ENCODE data around the gene SLK.

DNA sequence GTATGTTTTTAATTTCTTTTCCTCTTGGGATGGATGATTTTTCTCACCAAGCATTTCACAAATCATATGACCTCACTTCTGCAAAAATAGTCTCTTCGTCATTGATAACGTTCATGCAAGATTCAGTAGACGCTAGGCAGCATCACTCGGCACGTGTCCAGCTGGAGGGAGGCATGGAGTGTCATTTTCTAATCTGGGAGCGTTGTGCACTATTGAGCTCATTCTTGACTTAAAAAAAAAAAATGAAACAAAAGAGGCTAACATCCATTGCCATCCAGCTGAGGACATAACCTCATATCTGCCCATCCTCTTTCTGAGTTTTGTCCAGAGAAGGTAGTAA lies 62.6 kb downstream of the SLK start:
- TF ChIP-seq CTCF (IDR thresholded peaks at IDR 0.05; ENCODE audit: insufficient read depth, low read depth, low read length) (no peak), EZH2 (IDR thresholded peaks at IDR 0.05; ENCODE audit: insufficient read depth, low read length) (no peak)
